K562 (cell line): ENCODE data around the gene DPPA4. TPM values are rescaled to one million over a fixed set of nuclear protein-coding genes. Genes with fewer than 3 reads are reported as not detected.

Experiments
- ATAC-seq: fragments of 200-7000 bp; cut with Tn5 transposase; 3 replicates; pipeline ENCODE4 v1.9.1; 2020; ENCODE audit warnings: moderate library complexity
- BruUV-seq: library from RNA; stranded (reverse); fragments of 400-500 nt; replicated peaks from 2 replicates; lab custom pipeline; 2021; lab: Mats Ljungman, UMichigan
- CTCF ChIA-PET: fragments of 300-600 bp; formaldehyde crosslinking; extraction: SDS; loops from one replicate; lab custom pipeline; 2021; ENCODE audit warnings: low intra/inter-chr PET ratio; lab: Yijun Ruan, JAX
- POLR2A ChIA-PET: fragments of 300-600, 350-650 bp; sonication (Branson Sonifier 250); formaldehyde crosslinking; extraction: SDS; loops from one replicate; lab custom pipeline; 2021; ENCODE audit warnings: antibody characterized with exemption, inconsistent platforms; lab: Yijun Ruan, JAX
- DNase-seq, 4 experiments: peaks; one replicate each; pipeline versions ENCODE4 v3.0.0 to v3.0.0-alpha.2; 2011 to 2018; ENCODE audit warnings: low spot score in 3 of 4, mixed read lengths in 3 of 4; ENCODE audit errors: extremely low read depth in 1 of 4
- FAIRE-seq: peaks from 2 replicates; lab custom pipeline; 2011; peaks lifted over from hg19 to GRCh38; lab: Jason Lieb, UNC
- H2AFZ ChIP-seq: 2 replicates; pipeline ENCODE4 v1.6.0; 2011; ENCODE audit warnings: low read depth, low read length, control low read depth, inconsistent platforms
- H3K27ac ChIP-seq: fragments of 200-600 bp; 3 replicates; pipeline ENCODE4 v1.8.0; 2011; ENCODE audit warnings: low read depth, mild to moderate bottlenecking, control low read depth, inconsistent platforms, low read length, moderate library complexity, mixed read lengths; ENCODE audit errors: extremely low read depth
- H3K27me3 ChIP-seq, 2 experiments: fragments of 300-600 bp in 1 of 2; 2 replicates in 1 of 2; 3 replicates in 1 of 2; pipeline versions ENCODE4 v1.6.0 to v1.8.0; 2011; ENCODE audit warnings: inconsistent platforms in 2 of 2, low read length in 2 of 2, mild to moderate bottlenecking in 1 of 2, mixed read lengths in 1 of 2, moderate library complexity in 1 of 2; ENCODE audit not compliant: control insufficient read depth in 2 of 2, insufficient read depth in 2 of 2
- H3K36me3 ChIP-seq: fragments of 300-600 bp; 3 replicates; pipeline ENCODE4 v1.8.0; 2011; ENCODE audit warnings: mild to moderate bottlenecking, low read length, inconsistent platforms; ENCODE audit not compliant: control insufficient read depth, insufficient read depth
- H3K4me1 ChIP-seq, 2 experiments: fragments of 200-600 bp in 1 of 2; replicated peaks in 1 of 2; 2 replicates in 1 of 2; 3 replicates in 1 of 2; pipeline versions ENCODE4 v1.5.1 to v1.8.0; 2011; ENCODE audit warnings: inconsistent platforms in 2 of 2, low read length in 2 of 2, mild to moderate bottlenecking in 1 of 2, mixed read lengths in 1 of 2, moderate library complexity in 1 of 2; ENCODE audit not compliant: control insufficient read depth in 2 of 2, insufficient read depth in 2 of 2
- H3K4me2 ChIP-seq: 2 replicates; pipeline ENCODE4 v1.6.1; 2011; ENCODE audit warnings: low read length, control low read depth, inconsistent platforms, mixed read lengths; ENCODE audit not compliant: insufficient read depth
- H3K4me3 ChIP-seq: fragments of 200-600 bp; sonication (generic), shearing (Covaris generic); 2 replicates; pipeline ENCODE4 v1.5.1; 2016; ENCODE audit warnings: control low read depth, inconsistent platforms
- H3K79me2 ChIP-seq: fragments of 200-600 bp; 3 replicates; pipeline ENCODE4 v1.8.0; 2011; ENCODE audit warnings: low read length, inconsistent platforms; ENCODE audit not compliant: control insufficient read depth, insufficient read depth
- H3K9ac ChIP-seq, 2 experiments: 2 replicates each; pipeline versions ENCODE4 v1.6.0 to v1.6.1; 2011; ENCODE audit warnings: low read depth in 2 of 2, low read length in 2 of 2, control low read depth in 1 of 2, inconsistent platforms in 1 of 2, mild to moderate bottlenecking in 1 of 2, mixed read lengths in 1 of 2; ENCODE audit not compliant: insufficient read depth in 1 of 2
- H3K9me1 ChIP-seq: one replicate; pipeline ENCODE4 v1.6.0; 2011; ENCODE audit warnings: inconsistent platforms, mild to moderate bottlenecking, low read length, moderate library complexity; ENCODE audit not compliant: control insufficient read depth, insufficient read depth
- H3K9me3 ChIP-seq: replicated peaks from 2 replicates; pipeline ENCODE4 v1.5.1; 2011; ENCODE audit warnings: low read depth, low read length, inconsistent platforms; ENCODE audit not compliant: control insufficient read depth, insufficient read depth
- H4K20me1 ChIP-seq: replicated peaks from 2 replicates; pipeline ENCODE4 v1.6.1; 2011; ENCODE audit warnings: low read length, inconsistent platforms, mixed read lengths; ENCODE audit not compliant: control insufficient read depth, insufficient read depth
- HDGF ChIP-seq: fragments of 450-650 bp; IDR thresholded peaks from 2 replicates; pipeline ENCODE4 v1.6.1; 2016
- HNRNPL ChIP-seq: fragments of 200-400 bp; formaldehyde crosslinking; IDR thresholded peaks from 2 replicates; pipeline ENCODE4 v1.6.1; 2017; ENCODE audit warnings: low read depth, mild to moderate bottlenecking, low read length
- NCOA2 ChIP-seq, 2 experiments: fragments of 450-650 bp; IDR thresholded peaks; 2 replicates each; pipeline ENCODE4 v1.6.1; 2018; ENCODE audit warnings: mild to moderate bottlenecking in 2 of 2, moderate library complexity in 1 of 2; ENCODE audit not compliant: partially characterized antibody in 2 of 2
- NR2C2 ChIP-seq, 2 experiments: fragments of 200-800 bp in 1 of 2; sonication (Bioruptor generic) in 1 of 2; sonication (generic) in 1 of 2; formaldehyde crosslinking in 1 of 2; IDR thresholded peaks; 2 replicates each; pipeline versions ENCODE4 v1.6.1 to v1.8.0; 2016 to 2022; ENCODE audit warnings: mild to moderate bottlenecking in 1 of 2, missing compliant biosample characterization in 1 of 2, missing genetic modification characterization in 1 of 2, missing genetic modification reagents in 1 of 2
- POLR2B ChIP-seq: fragments of 450-650 bp; IDR thresholded peaks from 2 replicates; pipeline ENCODE4 v1.6.1; 2018; ENCODE audit warnings: low read depth; ENCODE audit not compliant: partially characterized antibody
- POLR2H ChIP-seq: IDR thresholded peaks from 2 replicates; pipeline ENCODE4 v1.6.1; 2016; ENCODE audit warnings: missing genetic modification characterization, low read depth, mild to moderate bottlenecking, control low read depth, missing compliant biosample characterization, moderate library complexity
- SP2 ChIP-seq: IDR thresholded peaks from 2 replicates; pipeline ENCODE4 v1.6.1; 2011; ENCODE audit warnings: mild to moderate bottlenecking, low read depth, low read length, moderate library complexity; ENCODE audit not compliant: poor library complexity, severe bottlenecking; ENCODE audit errors: extremely low read depth
- SRSF7 ChIP-seq: fragments of 200-400 bp; formaldehyde crosslinking; optimal IDR thresholded peaks from 2 replicates; pipeline ENCODE3; 2017; ENCODE audit warnings: mild to moderate bottlenecking, low read depth, low read length
- TGIF2 ChIP-seq: sonication (generic); formaldehyde crosslinking; IDR thresholded peaks from 2 replicates; pipeline ENCODE4 v1.8.1; 2022; ENCODE audit warnings: mild to moderate bottlenecking, missing genetic modification reagents, moderate library complexity
- ZNF24 ChIP-seq: fragments of 450-650 bp; IDR thresholded peaks from 2 replicates; pipeline ENCODE4 v1.6.1; 2016
- WGBS: fragments of 100-300 bp; shearing (Covaris generic); methylation state at CpG from one replicate; pipeline ENCODE4 v1.1.6; 2016; ENCODE audit warnings: low coverage, mixed read lengths; ENCODE audit not compliant: insufficient coverage; ENCODE audit errors: missing lambda C conversion rate; 5-methylcytosine and 5-hydroxymethylcytosine counted together
- in situ Hi-C: fragments of 300-500 bp; cut with MboI; formaldehyde crosslinking; loops from 4 replicates; pipeline ENCODE4 v1.15.0; 2018; ENCODE audit warnings: inconsistent platforms, mixed read lengths
- intact Hi-C: fragments of 100-400 bp; cut with micrococcal nuclease; formaldehyde crosslinking; loops from 2 replicates; pipeline ENCODE4 v1.14.2; 2022
- polyA plus RNA-seq, 8 experiments: library from polyadenylated mRNA; depleted of rRNA in 4 of 8; stranded (reverse) in 5 of 8; unstranded in 3 of 8; fragments of >200 nt; fragmentation: Nextera tagmentation in 2 of 8; fragmentation: Illumina TruSeq in 1 of 8; extraction: Ambion mirVana in 2 of 8; extraction: Trizol in 1 of 8; gene quantifications; 2 replicates each; pipeline versions ENCODE4 v1.2.1 to v1.2.3, GENCODE V29; 2011 to 2014; ENCODE audit warnings: inconsistent platforms in 1 of 8, missing spikeins in 1 of 8
- total RNA-seq, 7 experiments: library from RNA; depleted of rRNA in 6 of 7; stranded (reverse); fragments of >200 nt in 6 of 7; fragmentation: Illumina TruSeq in 2 of 7; extraction: Trizol in 2 of 7; gene quantifications; 2 replicates each; pipeline versions ENCODE4 v1.2.1 to v1.2.3, GENCODE V29; 2011 to 2021; ENCODE audit warnings: low replicate concordance in 1 of 7
- TF ChIP-seq, protein P1 (sequence below): IDR thresholded peaks from 2 replicates; pipeline ENCODE4 v1.6.1; 2011; ENCODE audit warnings: borderline replicate concordance, low read depth, mild to moderate bottlenecking, moderate library complexity, low read length; ENCODE audit not compliant: insufficient read depth, poor library complexity, severe bottlenecking
- TF ChIP-seq, protein P2 (sequence below): sonication (generic); formaldehyde crosslinking; IDR thresholded peaks from 2 replicates; pipeline ENCODE4 v1.8.1; 2023; ENCODE audit warnings: mild to moderate bottlenecking, missing genetic modification reagents

DPPA4 gene
- total and polyA plus RNA-seq, 9 of the 15 experiments (the other 6 are each of a cell fraction or from before 2014, with no cell fraction given) = 0.53 TPM; not detected in 8

DNA sequence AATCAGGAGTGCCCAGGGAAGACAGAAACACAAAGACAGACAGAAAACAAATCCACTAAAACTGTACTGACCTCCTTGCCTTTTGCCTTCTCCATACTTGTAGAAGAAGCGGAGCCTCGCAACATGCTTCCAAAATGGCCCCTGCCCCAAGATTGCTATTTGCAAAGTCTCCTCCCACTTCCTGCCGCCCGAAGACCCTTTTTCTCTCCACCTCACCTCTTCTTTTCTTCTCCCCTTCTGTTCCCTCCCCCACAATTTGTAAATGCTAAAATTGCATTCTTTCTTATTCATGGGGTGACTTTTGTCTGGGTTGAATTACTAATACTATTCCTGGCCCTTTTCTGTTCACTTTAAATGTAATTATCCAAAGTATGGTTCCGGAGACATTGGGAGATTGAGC lies at the start of gene DPPA4 (continued):
- TF ChIP-seq, protein P1, sequence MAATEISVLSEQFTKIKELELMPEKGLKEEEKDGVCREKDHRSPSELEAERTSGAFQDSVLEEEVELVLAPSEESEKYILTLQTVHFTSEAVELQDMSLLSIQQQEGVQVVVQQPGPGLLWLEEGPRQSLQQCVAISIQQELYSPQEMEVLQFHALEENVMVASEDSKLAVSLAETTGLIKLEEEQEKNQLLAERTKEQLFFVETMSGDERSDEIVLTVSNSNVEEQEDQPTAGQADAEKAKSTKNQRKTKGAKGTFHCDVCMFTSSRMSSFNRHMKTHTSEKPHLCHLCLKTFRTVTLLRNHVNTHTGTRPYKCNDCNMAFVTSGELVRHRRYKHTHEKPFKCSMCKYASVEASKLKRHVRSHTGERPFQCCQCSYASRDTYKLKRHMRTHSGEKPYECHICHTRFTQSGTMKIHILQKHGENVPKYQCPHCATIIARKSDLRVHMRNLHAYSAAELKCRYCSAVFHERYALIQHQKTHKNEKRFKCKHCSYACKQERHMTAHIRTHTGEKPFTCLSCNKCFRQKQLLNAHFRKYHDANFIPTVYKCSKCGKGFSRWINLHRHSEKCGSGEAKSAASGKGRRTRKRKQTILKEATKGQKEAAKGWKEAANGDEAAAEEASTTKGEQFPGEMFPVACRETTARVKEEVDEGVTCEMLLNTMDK = no peak
- TF ChIP-seq NCOA2 (IDR thresholded peaks at IDR 0.05; ENCODE audit: partially characterized antibody in 2 of 2) (no peak), POLR2B (no peak), HDGF (no peak), POLR2H (tag) (no peak), ZNF24 (no peak), HNRNPL (no peak)

DNA sequence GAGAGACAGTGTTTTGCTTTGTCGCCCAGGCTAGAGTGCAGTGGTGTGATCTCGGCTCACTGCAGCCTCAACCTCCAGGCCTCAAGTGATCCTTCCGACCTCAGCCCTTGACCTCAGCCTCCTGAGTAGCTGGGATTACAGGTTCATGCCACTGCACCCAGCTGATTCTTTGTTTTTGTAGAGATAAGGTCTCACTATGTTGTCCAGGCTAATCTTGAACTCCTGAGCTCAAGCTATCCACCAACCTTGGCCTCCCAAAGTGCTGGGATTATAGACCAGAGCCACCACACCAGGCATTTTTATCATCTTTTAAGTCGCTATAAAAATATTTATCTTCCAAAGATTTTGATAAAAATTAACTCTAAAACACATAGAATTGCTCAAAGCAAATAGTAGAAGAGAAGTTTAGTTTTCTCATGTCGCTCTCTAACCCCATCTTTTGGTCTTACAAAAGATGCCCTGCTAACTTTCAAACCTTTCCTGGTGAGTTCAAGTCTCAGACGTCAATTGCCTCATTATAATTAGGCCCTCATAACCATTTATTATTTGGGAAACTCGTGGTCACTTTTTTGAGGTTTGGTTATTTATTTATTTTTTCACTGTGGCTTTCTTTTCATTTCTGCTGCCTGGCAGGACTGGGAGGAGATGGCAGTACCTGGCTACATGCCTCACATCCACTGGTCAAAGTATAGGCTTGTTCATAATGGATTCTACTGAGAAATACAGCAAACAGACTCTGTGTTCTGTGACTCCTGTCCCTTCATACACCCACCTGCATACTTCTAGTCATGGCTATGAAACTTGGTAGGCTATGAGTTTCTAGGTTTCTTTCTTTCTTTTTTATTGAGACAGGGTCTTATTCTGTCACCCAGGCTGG lies 48.3 kb upstream of the DPPA4 start:
- CTCF ChIA-PET = no interaction called here
- no peak overlapping the region for H3K4me2 ChIP-seq

More for the DNA sequence above, 48.3 kb upstream of the DPPA4 start:
- Histone ChIP-seq H4K20me1 (no peaks in the 10 kb centered on the region), H2AFZ (no peak overlapping the region), H3K4me3 (no peak overlapping the region), H3K27me3 (no peaks in the 10 kb centered on the region), H3K36me3 (no peaks in the 10 kb centered on the region), H3K27ac (no peak overlapping the region), H3K9me3 (no peaks in the 10 kb centered on the region), H3K79me2 (no peaks in the 10 kb centered on the region), H3K4me1 (no peaks in the 10 kb centered on the region), H3K9me1 (no peaks in the 10 kb centered on the region), H3K9ac (no peak overlapping the region)
- 0% methylated on average over 3 of the region's 7 CpGs for WGBS
- no TSS peak for BruUV-seq
- POLR2A ChIA-PET = no interaction called here
- in situ Hi-C loops = no loop called here
- intact Hi-C loops = no loop called here
- no peak for DNase-seq
- no peak for ATAC-seq
- no peak for FAIRE-seq
- TF ChIP-seq TGIF2 (CRISPR knock-in tag) = no peak
- no peak for TF ChIP-seq SRSF7
- no peak for TF ChIP-seq SP2
- no peak for TF ChIP-seq NR2C2 (CRISPR knock-in tag; IDR thresholded peaks at IDR 0.05)
- TF ChIP-seq NR2C2 (tag; IDR thresholded peaks at IDR 0.05) = no peak
- TF ChIP-seq, protein P2, sequence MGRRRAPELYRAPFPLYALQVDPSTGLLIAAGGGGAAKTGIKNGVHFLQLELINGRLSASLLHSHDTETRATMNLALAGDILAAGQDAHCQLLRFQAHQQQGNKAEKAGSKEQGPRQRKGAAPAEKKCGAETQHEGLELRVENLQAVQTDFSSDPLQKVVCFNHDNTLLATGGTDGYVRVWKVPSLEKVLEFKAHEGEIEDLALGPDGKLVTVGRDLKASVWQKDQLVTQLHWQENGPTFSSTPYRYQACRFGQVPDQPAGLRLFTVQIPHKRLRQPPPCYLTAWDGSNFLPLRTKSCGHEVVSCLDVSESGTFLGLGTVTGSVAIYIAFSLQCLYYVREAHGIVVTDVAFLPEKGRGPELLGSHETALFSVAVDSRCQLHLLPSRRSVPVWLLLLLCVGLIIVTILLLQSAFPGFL (CRISPR knock-in tag) = no peak
